Tibial nerve (tissue), 4 donors: ENCODE measurements around the gene MAPK9.

Experiments
- CTCF ChIP-seq, 5 experiments: fragments of 200-600 bp in 3 of 5; fragments of 450-650 bp in 2 of 5; sonication (generic) in 3 of 5; IDR thresholded peaks; one replicate each; pipeline ENCODE4 v1.5.1; 2016 to 2019; ENCODE audit warnings: antibody characterized with exemption in 5 of 5, mild to moderate bottlenecking in 3 of 5, moderate library complexity in 2 of 5
- EP300 ChIP-seq, 2 donors: sonication (generic); formaldehyde crosslinking; IDR thresholded peaks; one replicate each; pipeline ENCODE4 v1.6.1; 2017; ENCODE audit warnings: antibody characterized with exemption in 2 of 2, mild to moderate bottlenecking in 1 of 2
- POLR2A ChIP-seq, 2 donors: fragments of 450-650 bp; IDR thresholded peaks; one replicate each; pipeline ENCODE4 v1.6.1; 2017; ENCODE audit warnings: antibody characterized with exemption in 2 of 2, mild to moderate bottlenecking in 2 of 2, moderate library complexity in 2 of 2

- no peak for TF ChIP-seq CTCF (IDR thresholded peaks at IDR 0.05)
- TF ChIP-seq POLR2A (IDR thresholded peaks at IDR 0.05): no peak
- no peak for TF ChIP-seq EP300 (IDR thresholded peaks at IDR 0.05)
These were observed 4.9 kb upstream of the MAPK9 start for GRCh38 chr5:180296771-180297170.
